T-helper 22 cell (primary cell): ENCODE results near the gene AP4B1.
"Not testable (repeated sequence)": the region's sequence is repeated elsewhere in the genome, so short reads cannot be mapped to it uniquely, and the experiment has no call there.

Experiments
- DNase-seq: peaks from one replicate; pipeline ENCODE4 v3.0.0-alpha.2; 2020; ENCODE audit warnings: low read depth

AP4B1 gene

DNA sequence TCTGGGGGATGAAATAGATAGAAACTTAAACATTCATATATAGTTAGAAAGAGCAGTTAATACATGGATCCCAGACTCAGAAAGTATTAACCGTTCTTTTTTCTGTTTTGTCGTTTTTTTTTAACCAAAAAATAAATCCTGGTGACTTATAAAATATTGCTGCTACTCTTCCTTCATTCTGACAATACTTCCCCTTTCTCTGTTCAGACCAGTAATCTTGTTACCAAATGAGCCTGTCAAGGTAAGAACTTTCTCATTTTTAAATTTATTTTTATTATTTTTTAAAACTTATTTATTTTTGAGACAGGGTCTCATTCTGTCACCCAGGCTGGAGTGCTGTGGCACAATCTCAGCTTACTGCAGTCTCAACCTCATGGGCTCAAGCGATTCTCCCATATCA lies 46.8 kb downstream of the AP4B1 start:
- DNase-seq, result no peak

DNA sequence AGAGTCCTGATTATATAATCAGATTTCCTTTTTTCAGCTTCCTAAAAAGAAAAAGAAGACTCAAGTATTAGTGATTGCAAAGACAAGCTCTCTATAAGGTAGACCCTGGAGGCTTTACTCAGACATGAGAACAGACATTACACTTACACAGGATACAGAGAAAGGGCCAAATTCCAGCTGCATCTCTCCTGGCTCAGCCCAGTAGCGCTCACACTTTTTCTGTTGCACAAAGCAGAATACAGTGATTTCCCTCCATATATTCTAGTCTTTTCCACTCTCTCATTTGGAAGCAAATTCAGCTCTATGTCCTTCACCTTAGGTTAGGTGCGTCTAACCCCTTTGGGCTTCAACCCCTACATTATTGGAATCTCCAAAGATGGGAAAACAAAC lies 48.2 kb downstream of the AP4B1 start:
- no peak for DNase-seq

DNA sequence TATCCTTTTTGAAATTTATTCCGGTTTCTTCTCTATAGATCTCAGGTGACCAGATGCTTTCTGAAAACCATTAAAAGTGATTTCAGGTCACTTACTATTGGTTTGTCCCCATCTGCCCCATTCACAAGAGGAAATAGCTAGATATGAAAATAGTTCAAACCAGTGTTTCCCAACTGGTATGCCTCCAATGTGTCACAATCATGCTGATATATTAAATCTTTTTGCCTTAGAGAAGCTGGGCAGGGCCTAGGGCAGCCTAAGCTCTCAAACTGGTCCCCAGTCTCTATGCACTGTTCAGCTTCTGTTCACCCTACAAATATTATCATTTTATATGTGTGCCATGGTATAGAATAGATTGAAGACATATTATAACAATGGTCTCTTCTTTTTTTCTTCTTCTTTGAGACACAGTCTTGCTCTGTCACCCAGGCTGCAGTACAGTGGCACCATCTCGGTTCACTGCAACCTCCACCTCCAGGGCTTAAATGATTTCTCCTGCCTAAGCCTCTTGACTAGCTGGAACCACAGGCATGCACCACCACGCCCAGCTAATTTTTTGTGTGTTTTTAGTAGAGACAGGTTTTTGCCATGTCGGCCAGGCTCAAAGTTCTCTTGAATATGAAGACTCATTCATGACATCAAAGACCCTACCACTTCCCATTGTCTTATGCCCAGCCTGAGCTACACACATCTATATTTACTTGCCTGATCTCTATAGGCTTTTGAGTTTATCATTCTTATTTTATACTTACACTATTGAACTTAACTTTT lies 48.8 kb downstream of the AP4B1 start:
- no peak for DNase-seq

DNA sequence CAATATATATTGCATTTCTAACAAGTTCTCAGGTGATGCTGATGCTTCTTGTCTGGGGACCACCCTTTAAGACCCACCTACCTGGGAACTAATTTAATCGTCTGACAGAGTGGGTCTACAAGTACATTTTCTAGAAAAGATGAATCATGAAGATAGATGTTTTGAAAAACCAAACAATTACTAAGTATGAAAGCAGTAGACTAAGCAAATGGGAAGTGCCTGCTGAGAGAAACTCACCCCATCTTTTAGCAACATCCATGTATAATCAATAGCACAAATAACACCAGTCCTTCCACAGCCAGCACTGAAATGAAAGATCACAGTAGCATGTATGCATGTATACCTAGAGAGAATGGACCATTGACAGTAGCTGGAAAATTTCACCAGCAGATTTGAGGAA lies 50.4 kb downstream of the AP4B1 start:
- no peak for DNase-seq

DNA sequence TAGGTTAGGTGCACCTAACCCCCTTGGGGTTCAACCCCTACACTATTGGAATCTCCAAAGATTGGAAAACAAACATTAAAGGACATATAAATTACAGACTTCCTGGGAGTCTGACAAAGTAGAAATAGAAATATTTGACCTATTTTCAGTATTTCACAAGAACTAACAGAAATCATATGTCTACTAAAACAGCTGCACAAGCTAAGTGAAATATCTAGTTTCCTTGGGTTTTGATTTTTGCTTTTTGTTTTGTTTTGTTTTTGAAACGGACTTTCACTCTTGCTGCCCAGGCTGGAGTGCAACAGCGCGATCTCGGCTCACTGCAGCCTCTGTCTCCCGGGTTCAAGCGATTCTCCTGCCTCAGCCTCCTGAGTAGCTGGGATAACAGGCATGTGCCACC lies 51.9 kb downstream of the AP4B1 start:
- DNase-seq, result not testable (repeated sequence)

DNA sequence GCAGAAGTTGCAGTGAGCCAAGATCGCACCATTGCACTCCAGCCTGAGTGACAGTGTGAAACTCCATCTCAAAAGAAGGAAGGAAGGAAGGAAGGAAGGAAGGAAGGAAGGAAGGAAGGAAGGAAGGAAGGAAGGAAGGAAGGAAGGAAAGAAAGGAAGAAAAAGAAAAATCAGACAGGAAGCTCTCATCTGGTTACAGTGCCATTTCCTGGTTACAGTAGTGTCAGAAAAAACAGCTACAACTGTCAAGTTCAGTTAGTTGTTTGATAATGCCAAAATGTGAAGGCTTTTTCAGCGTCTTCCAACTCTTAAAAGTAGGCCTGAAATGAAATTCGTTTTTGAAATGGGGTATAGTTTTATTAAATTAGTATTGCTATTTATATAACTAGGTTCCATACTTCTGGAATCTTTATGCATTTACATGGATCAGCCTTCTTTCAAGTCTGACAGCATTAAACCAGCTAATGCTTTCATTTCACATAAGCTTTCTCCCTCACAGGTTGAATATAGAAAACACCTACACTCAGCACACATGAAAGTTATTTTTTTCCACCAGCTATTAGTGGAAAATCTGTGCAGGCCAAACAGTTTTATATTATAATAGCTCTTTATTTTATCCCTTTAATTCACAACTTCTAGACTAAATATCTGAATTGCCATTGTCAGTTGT lies 54.3 kb downstream of the AP4B1 start:
- DNase-seq, result no peak

DNA sequence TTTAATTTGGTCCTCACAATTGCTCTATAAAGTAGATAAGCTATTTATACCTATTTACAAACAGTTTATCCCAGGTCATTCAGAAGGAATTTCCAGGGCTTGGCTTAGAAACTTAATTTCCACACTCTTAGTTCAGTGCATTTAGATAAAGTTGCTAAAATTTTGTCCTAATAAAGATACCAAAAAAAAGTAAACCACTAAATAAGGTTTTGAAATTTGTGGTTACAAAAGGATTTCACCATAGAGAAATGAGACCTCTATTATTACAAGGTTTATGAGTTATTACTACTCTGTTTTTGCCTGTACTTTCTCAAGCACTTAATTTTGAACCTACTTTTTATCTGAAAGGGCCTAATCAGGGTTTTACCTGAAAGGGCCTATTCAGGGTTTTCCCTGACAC lies 55.5 kb downstream of the AP4B1 start:
- no peak for DNase-seq

DNA sequence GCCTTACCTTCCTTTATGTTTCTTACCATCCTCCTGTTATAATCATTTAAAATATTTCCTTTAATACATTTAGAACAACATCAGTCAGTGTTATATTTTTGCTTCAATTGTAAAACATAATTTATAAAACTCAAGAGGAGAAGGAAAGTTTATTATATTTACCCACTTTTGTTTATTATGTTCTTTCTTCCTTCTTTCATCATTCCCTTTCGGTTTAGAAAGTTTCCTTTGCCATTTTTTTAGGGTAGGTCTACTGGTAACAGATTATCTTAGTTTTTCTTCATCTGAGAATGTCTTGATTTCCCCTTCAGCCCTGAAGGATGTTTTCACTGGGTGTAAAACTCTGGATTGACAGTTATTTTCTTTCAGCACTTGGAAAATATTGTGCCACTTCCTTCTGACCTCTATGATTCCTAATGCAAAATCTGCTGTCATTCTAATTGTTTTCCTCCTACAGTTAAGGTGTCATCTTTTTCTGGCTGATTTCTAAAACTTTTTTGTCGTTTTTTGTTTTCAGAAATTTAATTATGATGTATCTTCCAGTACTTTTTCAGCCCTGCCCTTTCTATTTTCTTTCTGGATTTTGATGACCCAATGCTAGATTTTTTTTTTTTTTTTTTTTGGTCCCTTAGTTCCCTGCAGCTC lies 58.1 kb downstream of the AP4B1 start:
- DNase-seq, result no peak
